Ishikawa (cell line): ENCODE data around the gene CHM.

Source experiments
- CEBPB ChIP-seq: IDR thresholded peaks from 2 replicates; pipeline ENCODE4 v1.6.1; 2012
- CREB1 ChIP-seq: IDR thresholded peaks from 2 replicates; pipeline ENCODE4 v1.6.1; 2012; ENCODE audit warnings: low read depth
- EGR1 ChIP-seq: IDR thresholded peaks from 2 replicates; pipeline ENCODE4 v1.6.1; 2012
- EP300 ChIP-seq: IDR thresholded peaks from 2 replicates; pipeline ENCODE4 v1.6.1; 2012; ENCODE audit warnings: borderline replicate concordance
- FOXM1 ChIP-seq: IDR thresholded peaks from 2 replicates; pipeline ENCODE4 v1.6.1; 2012; ENCODE audit warnings: low read depth, borderline replicate concordance
- NFIC ChIP-seq: IDR thresholded peaks from 2 replicates; pipeline ENCODE4 v1.6.1; 2012
- TAF1 ChIP-seq: IDR thresholded peaks from 2 replicates; pipeline ENCODE4 v1.6.1; 2012; ENCODE audit warnings: low read depth, mild to moderate bottlenecking
- TCF12 ChIP-seq: IDR thresholded peaks from 2 replicates; pipeline ENCODE4 v1.6.1; 2012; ENCODE audit warnings: low read depth
- TEAD4 ChIP-seq: IDR thresholded peaks from 2 replicates; pipeline ENCODE4 v1.6.1; 2012
- TF ChIP-seq, protein P1 (sequence below): IDR thresholded peaks from 2 replicates; pipeline ENCODE4 v1.6.1; 2012

DNA sequence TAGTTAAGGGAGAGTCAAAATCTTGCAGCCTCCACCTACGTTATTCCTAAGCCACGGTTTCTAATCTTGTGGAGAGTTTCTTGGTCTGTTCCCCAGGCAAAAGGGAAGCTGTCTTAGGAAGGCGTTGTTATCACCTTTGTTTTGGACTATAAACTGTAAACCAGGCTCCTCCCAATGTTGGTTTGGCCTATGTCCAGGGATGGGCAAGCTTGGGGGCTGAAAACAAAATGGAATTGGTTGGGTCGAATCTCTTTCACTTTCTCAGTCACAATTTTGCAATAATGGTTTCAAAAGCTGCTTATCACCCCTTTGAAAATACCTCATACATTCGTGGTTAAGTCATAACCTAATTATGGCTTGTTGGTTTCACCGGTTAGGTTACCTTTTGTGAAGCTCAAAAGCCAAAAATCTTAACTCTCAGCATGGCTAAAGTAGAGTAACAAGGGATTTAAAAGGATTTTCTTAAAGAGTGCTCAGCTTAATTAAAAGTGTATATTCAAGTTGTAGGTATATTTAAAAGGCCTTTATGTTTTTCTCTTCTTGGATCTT lies 232.1 kb downstream of the CHM start:
- TF ChIP-seq EGR1 (no peak), CREB1 (no peak), FOXM1 (no peak), NFIC (no peak), TCF12 (no peak), TEAD4 (no peak), CEBPB (no peak), EP300 (no peak), TAF1 (no peak)
- TF ChIP-seq, protein P1, sequence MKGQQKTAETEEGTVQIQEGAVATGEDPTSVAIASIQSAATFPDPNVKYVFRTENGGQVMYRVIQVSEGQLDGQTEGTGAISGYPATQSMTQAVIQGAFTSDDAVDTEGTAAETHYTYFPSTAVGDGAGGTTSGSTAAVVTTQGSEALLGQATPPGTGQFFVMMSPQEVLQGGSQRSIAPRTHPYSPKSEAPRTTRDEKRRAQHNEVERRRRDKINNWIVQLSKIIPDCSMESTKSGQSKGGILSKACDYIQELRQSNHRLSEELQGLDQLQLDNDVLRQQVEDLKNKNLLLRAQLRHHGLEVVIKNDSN: no peak
